HepG2 (cell line): ENCODE measurements around the gene RREB1. TPM values are rescaled to one million over a fixed set of nuclear protein-coding genes. Genes with fewer than 3 reads are reported as not detected.
A peak's percentile ranks its signal among the peaks of the same experiment; 100 is the strongest.

Experiments used
- ATAC-seq: fragments of 200-7000 bp; cut with Tn5 transposase; 3 replicates; pipeline ENCODE4 v1.9.1; 2020; ENCODE audit warnings: mild to moderate bottlenecking, moderate library complexity
- BruUV-seq: library from RNA; stranded (reverse); fragments of 400-500 nt; replicated peaks from 2 replicates; lab custom pipeline; 2021; lab: Mats Ljungman, UMichigan
- CTCF ChIA-PET: fragments of 300-600 bp; formaldehyde crosslinking; extraction: SDS; loops from one replicate; lab custom pipeline; 2021; ENCODE audit warnings: low total read pairs, inconsistent platforms, low intra/inter-chr PET ratio; lab: Yijun Ruan, JAX
- POLR2A ChIA-PET: fragments of 350-600 bp; sonication (Branson Sonifier 250); formaldehyde crosslinking; loops from one replicate; lab custom pipeline; 2020; ENCODE audit warnings: antibody characterized with exemption, inconsistent platforms; lab: Yijun Ruan, JAX
- DNase-seq: peaks from one replicate; pipeline ENCODE4 v3.0.0-alpha.2; 2015; ENCODE audit warnings: low spot score
- FAIRE-seq: peaks from 3 replicates; lab custom pipeline; 2011; peaks lifted over from hg19 to GRCh38; lab: Jason Lieb, UNC
- H2AFZ ChIP-seq: one replicate; pipeline ENCODE4 v1.6.1; 2011; ENCODE audit warnings: low read length, inconsistent platforms
- H3K27ac ChIP-seq: fragments of 300-600 bp; 3 replicates; pipeline ENCODE4 v1.8.0; 2011; ENCODE audit warnings: mixed run types, mild to moderate bottlenecking, mixed read lengths, low read length, inconsistent platforms; ENCODE audit not compliant: insufficient read depth; ENCODE audit errors: extremely low read length
- H3K27me3 ChIP-seq, 2 experiments: fragments of 200-600 bp in 1 of 2; 2 replicates in 1 of 2; 3 replicates in 1 of 2; pipeline versions ENCODE4 v1.6.0 to v1.8.0; 2011; ENCODE audit warnings: low read length in 2 of 2, mild to moderate bottlenecking in 2 of 2, moderate library complexity in 2 of 2, inconsistent platforms in 1 of 2; ENCODE audit not compliant: insufficient read depth in 2 of 2, control insufficient read depth in 1 of 2
- H3K36me3 ChIP-seq, 2 experiments: fragments of 200-600 bp in 1 of 2; replicated peaks in 1 of 2; 2 replicates in 1 of 2; 3 replicates in 1 of 2; pipeline versions ENCODE4 v1.5.1 to v1.8.0; 2011; ENCODE audit warnings: low read length in 2 of 2, inconsistent platforms in 1 of 2; ENCODE audit not compliant: insufficient read depth in 2 of 2, control insufficient read depth in 1 of 2
- H3K4me1 ChIP-seq: 2 replicates; pipeline ENCODE4 v1.5.1; 2012; ENCODE audit warnings: low read length, inconsistent platforms; ENCODE audit not compliant: insufficient read depth
- H3K4me2 ChIP-seq: 2 replicates; pipeline ENCODE4 v1.6.0; 2011; ENCODE audit warnings: low read depth, low read length, inconsistent platforms
- H3K4me3 ChIP-seq, 3 experiments: fragments of 200-600 bp in 1 of 3; sonication (generic), shearing (Covaris generic) in 1 of 3; replicated peaks in 1 of 3; 2 replicates each; pipeline ENCODE4 v1.5.1; 2011 to 2016; ENCODE audit warnings: low read length in 3 of 3, inconsistent platforms in 2 of 3, low read depth in 2 of 3, mild to moderate bottlenecking in 2 of 3, control low read depth in 1 of 3, mixed read lengths in 1 of 3; ENCODE audit not compliant: insufficient read depth in 1 of 3
- H3K79me2 ChIP-seq: one replicate; pipeline ENCODE4 v1.6.1; 2011; ENCODE audit warnings: low read length, inconsistent platforms; ENCODE audit not compliant: insufficient read depth
- H3K9ac ChIP-seq: 2 replicates; pipeline ENCODE4 v1.6.0; 2011; ENCODE audit warnings: mild to moderate bottlenecking, low read depth, low read length, inconsistent platforms; ENCODE audit not compliant: insufficient read depth
- H3K9me3 ChIP-seq: 2 replicates; pipeline ENCODE4 v1.5.1; 2012; ENCODE audit warnings: mild to moderate bottlenecking, low read length
- H4K20me1 ChIP-seq: 2 replicates; pipeline ENCODE4 v1.6.0; 2011; ENCODE audit warnings: inconsistent platforms, mild to moderate bottlenecking, low read length, moderate library complexity; ENCODE audit not compliant: insufficient read depth
- E2F2 ChIP-seq: sonication (generic); formaldehyde crosslinking; IDR thresholded peaks from 2 replicates; pipeline ENCODE4 v1.4.0; 2020; ENCODE audit warnings: missing genetic modification reagents, borderline replicate concordance
- FOXA1 ChIP-seq, 2 experiments: fragments of 450-650 bp in 1 of 2; sonication (generic) in 1 of 2; formaldehyde crosslinking in 1 of 2; IDR thresholded peaks; 2 replicates each; pipeline versions ENCODE4 v1.4.0 to v1.6.1; 2016 to 2020; ENCODE audit warnings: missing genetic modification reagents in 1 of 2
- GATAD2A ChIP-seq: IDR thresholded peaks from 2 replicates; pipeline ENCODE4 v1.6.1; 2016
- KDM6A ChIP-seq: IDR thresholded peaks from 2 replicates; pipeline ENCODE4 v1.6.1; 2016; ENCODE audit warnings: low read depth
- MATR3 ChIP-seq: sonication (generic); formaldehyde crosslinking; IDR thresholded peaks from 2 replicates; pipeline ENCODE4 v1.4.0; 2020; ENCODE audit warnings: missing genetic modification reagents
- MBD4 ChIP-seq: IDR thresholded peaks from 2 replicates; pipeline ENCODE4 v1.6.1; 2012; ENCODE audit warnings: low read length, inconsistent platforms, borderline replicate concordance
- MED1 ChIP-seq: sonication (generic); formaldehyde crosslinking; IDR thresholded peaks from 2 replicates; pipeline ENCODE4 v1.4.0; 2020; ENCODE audit warnings: missing genetic modification reagents
- MTA1 ChIP-seq: sonication (generic); formaldehyde crosslinking; IDR thresholded peaks from 2 replicates; pipeline ENCODE4 v1.4.0; 2020; ENCODE audit warnings: missing genetic modification reagents, mild to moderate bottlenecking, borderline replicate concordance
- MTF1 ChIP-seq: sonication (generic); formaldehyde crosslinking; IDR thresholded peaks from 2 replicates; pipeline ENCODE4 v1.5.0; 2020; ENCODE audit warnings: missing genetic modification reagents
- NAIF1 ChIP-seq: sonication (generic); formaldehyde crosslinking; IDR thresholded peaks from 2 replicates; pipeline ENCODE4 v1.5.0; 2020; ENCODE audit warnings: mild to moderate bottlenecking, missing genetic modification reagents, borderline replicate concordance
- NFKB2 ChIP-seq: sonication (generic); formaldehyde crosslinking; IDR thresholded peaks from 2 replicates; pipeline ENCODE4 v1.4.0; 2020; ENCODE audit warnings: missing genetic modification reagents, borderline replicate concordance
- RXRA ChIP-seq: sonication (generic); formaldehyde crosslinking; IDR thresholded peaks from 2 replicates; pipeline ENCODE4 v1.5.1; 2020; ENCODE audit warnings: missing genetic modification reagents
- SAFB2 ChIP-seq: sonication (generic); formaldehyde crosslinking; IDR thresholded peaks from 2 replicates; pipeline ENCODE4 v1.5.1; 2020; ENCODE audit warnings: missing genetic modification reagents, low read depth, mild to moderate bottlenecking, borderline replicate concordance
- SP1 ChIP-seq, 2 experiments: fragments of 450-650 bp in 1 of 2; sonication (generic) in 1 of 2; formaldehyde crosslinking in 1 of 2; IDR thresholded peaks; 2 replicates each; pipeline versions ENCODE4 v1.4.0 to v1.6.1; 2016 to 2020; ENCODE audit warnings: missing genetic modification reagents in 1 of 2
- SP4 ChIP-seq: sonication (generic); formaldehyde crosslinking; IDR thresholded peaks from 2 replicates; pipeline ENCODE4 v1.8.1; 2023; ENCODE audit warnings: mild to moderate bottlenecking, missing genetic modification reagents
- SRF ChIP-seq: IDR thresholded peaks from 2 replicates; pipeline ENCODE4 v1.6.1; 2011; ENCODE audit warnings: mild to moderate bottlenecking, low read depth, low read length, moderate library complexity
- THYN1 ChIP-seq: sonication (generic); formaldehyde crosslinking; IDR thresholded peaks from 2 replicates; pipeline ENCODE4 v1.8.1; 2023; ENCODE audit warnings: low read depth, mild to moderate bottlenecking, moderate library complexity, missing genetic modification reagents, borderline replicate concordance
- ZMYM3 ChIP-seq: sonication (generic); formaldehyde crosslinking; IDR thresholded peaks from 2 replicates; pipeline ENCODE4 v1.5.1; 2020; ENCODE audit warnings: mild to moderate bottlenecking, missing genetic modification reagents
- ZNF205 ChIP-seq: IDR thresholded peaks from 2 replicates; pipeline ENCODE4 v1.6.1; 2018; ENCODE audit warnings: missing biosample characterization, missing genetic modification reagents
- ZNF382 ChIP-seq: sonication (generic); formaldehyde crosslinking; IDR thresholded peaks from 2 replicates; pipeline ENCODE4 v1.5.0; 2020; ENCODE audit warnings: missing genetic modification reagents, mild to moderate bottlenecking, borderline replicate concordance
- ZNF558 ChIP-seq: sonication (generic); formaldehyde crosslinking; IDR thresholded peaks from 2 replicates; pipeline ENCODE4 v1.9.0; 2022; ENCODE audit warnings: mild to moderate bottlenecking, missing genetic modification reagents, borderline replicate concordance
- ZNF589 ChIP-seq: sonication (generic); formaldehyde crosslinking; conservative IDR thresholded peaks from 2 replicates; pipeline ENCODE4 v1.8.0; 2022; ENCODE audit warnings: mild to moderate bottlenecking, moderate library complexity, missing genetic modification reagents
- ZNF614 ChIP-seq: IDR thresholded peaks from 2 replicates; pipeline ENCODE4 v1.6.1; 2018; ENCODE audit warnings: missing biosample characterization, missing genetic modification reagents, inconsistent platforms, borderline replicate concordance
- ZNF737 ChIP-seq: sonication (generic); formaldehyde crosslinking; IDR thresholded peaks from 2 replicates; pipeline ENCODE4 v1.5.0; 2020; ENCODE audit warnings: missing genetic modification reagents, mild to moderate bottlenecking, borderline replicate concordance
- WGBS: methylation state at CpG from one replicate; pipeline ENCODE4 v1.1.6; 2017; ENCODE audit warnings: low lambda C conversion rate; 5-methylcytosine and 5-hydroxymethylcytosine counted together
- in situ Hi-C: cut with HindIII; loops from 2 replicates; pipeline ENCODE4 v1.10.0; 2017; ENCODE audit warnings: low pct_unique_long_range_greater_than_20kb; ENCODE audit not compliant: extremely low pct_ligation_motif_present
- intact Hi-C: fragments of 100-400 bp; cut with micrococcal nuclease; formaldehyde crosslinking; loops from one replicate; pipeline ENCODE4 v1.10.0; 2022; ENCODE audit not compliant: unreplicated experiment
- polyA plus RNA-seq, 8 experiments: library from polyadenylated mRNA; depleted of rRNA in 3 of 8; stranded (reverse) in 7 of 8; unstranded in 1 of 8; fragments of >200 nt; fragmentation: Illumina TruSeq in 4 of 8; extraction: Trizol in 4 of 8; gene quantifications; 2 replicates each; pipeline versions ENCODE4 v1.2.1 to v1.2.3, GENCODE V29; 2011 to 2016; ENCODE audit warnings: low read depth in 4 of 8, missing spikeins in 1 of 8, mixed read lengths in 1 of 8; ENCODE audit not compliant: insufficient read depth in 1 of 8
- total RNA-seq, 5 experiments: library from RNA; depleted of rRNA; stranded (reverse); fragments of >200 nt; fragmentation: Illumina TruSeq; extraction: Trizol; gene quantifications; 2 replicates each; pipeline ENCODE4 v1.2.3, GENCODE V29; 2016; ENCODE audit warnings: low read depth in 1 of 5
- TF ChIP-seq, protein P1 (sequence below): sonication (generic); formaldehyde crosslinking; IDR thresholded peaks from 2 replicates; pipeline ENCODE4 v1.8.1; 2023; ENCODE audit warnings: mild to moderate bottlenecking, missing genetic modification reagents
- TF ChIP-seq, protein P2 (sequence below): sonication (generic); formaldehyde crosslinking; IDR thresholded peaks from 2 replicates; pipeline ENCODE4 v1.8.1; 2023; ENCODE audit warnings: missing genetic modification reagents, mild to moderate bottlenecking, borderline replicate concordance

RREB1 gene
- total and polyA plus RNA-seq, 2 of the 13 experiments (the other 11 are each of a cell fraction or from before 2014, with no cell fraction given): 6.1 to 23.2 TPM

GRCh38 chr6:7171119-7171518 lies 63.4 kb downstream of the RREB1 start:
- intact Hi-C loops (no loop called here), in situ Hi-C loops (no loop called here)
- Histone ChIP-seq H2AFZ (no peak overlapping the region), H3K4me1 (peaks cover 83% of the 10 kb centered on the region), H3K79me2 (peaks cover 95% of the 10 kb centered on the region), H3K27ac (peak overlapping the region; percentile 62), H3K9ac (no peak overlapping the region), H3K4me2 (peak overlapping the region; percentile 39; the same call in 1 of the 2 replicates), H3K27me3 (no peaks in the 10 kb centered on the region), H3K36me3 (peaks cover 2 to 7% of the 10 kb centered on the region in 2 experiments; a peak in 4 of 5 replicates), H3K9me3 (no peaks in the 10 kb centered on the region), H4K20me1 (peaks cover 21% of the 10 kb centered on the region), H3K4me3 (no peak overlapping the region; a peak in 1 of 6 replicates)
- BruUV-seq: no TSS peak
- ATAC-seq (peak; percentile 55), DNase-seq (peak; percentile 45), FAIRE-seq (peak; percentile 86)
- CTCF ChIA-PET: no interaction called here
- WGBS: 45% methylated on average over 10 of the region's 10 CpGs
- POLR2A ChIA-PET: interaction anchor here (1.2 kb wide), 1 partner anchor 11 kb away, joined by 3 read pairs; no protein-coding TSS in a partner anchor
- TF ChIP-seq ZNF205 (no peak), GATAD2A (peak; percentile 60; the same call in 1 of the 2 replicates), MTF1 (CRISPR knock-in tag) (no peak), KDM6A (CRISPR knock-in tag) (no peak), ZNF614 (no peak), MATR3 (CRISPR knock-in tag) (no peak), E2F2 (CRISPR knock-in tag) (no peak), THYN1 (CRISPR knock-in tag) (no peak), ZNF737 (CRISPR knock-in tag) (no peak), NAIF1 (CRISPR knock-in tag) (no peak), MTA1 (peak; percentile 68; the same call in 1 of the 2 replicates), RXRA (peak; percentile 78), SAFB2 (CRISPR knock-in tag) (no peak), FOXA1 (IDR thresholded peaks at IDR 0.05) (no peak), FOXA1 (CRISPR knock-in tag; IDR thresholded peaks at IDR 0.05) (no peak), ZNF382 (CRISPR knock-in tag) (no peak), SP1 (IDR thresholded peaks at IDR 0.05) (no peak), SP1 (CRISPR knock-in tag; IDR thresholded peaks at IDR 0.05) (no peak), ZNF589 (CRISPR knock-in tag) (no peak), MBD4 (no peak), SP4 (no peak), NFKB2 (CRISPR knock-in tag) (no peak), ZMYM3 (CRISPR knock-in tag) (peak; percentile 62; the same call in 1 of the 2 replicates), MED1 (CRISPR knock-in tag) (peak; percentile 40; the same call in 1 of the 2 replicates), SRF (no peak), ZNF558 (CRISPR knock-in tag) (no peak)
- TF ChIP-seq, protein P1, sequence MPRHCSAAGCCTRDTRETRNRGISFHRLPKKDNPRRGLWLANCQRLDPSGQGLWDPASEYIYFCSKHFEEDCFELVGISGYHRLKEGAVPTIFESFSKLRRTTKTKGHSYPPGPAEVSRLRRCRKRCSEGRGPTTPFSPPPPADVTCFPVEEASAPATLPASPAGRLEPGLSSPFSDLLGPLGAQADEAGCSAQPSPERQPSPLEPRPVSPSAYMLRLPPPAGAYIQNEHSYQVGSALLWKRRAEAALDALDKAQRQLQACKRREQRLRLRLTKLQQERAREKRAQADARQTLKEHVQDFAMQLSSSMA: 0 out of 2 replicates have a peak, but pooled peaks have one; percentile 22
- TF ChIP-seq, protein P2, sequence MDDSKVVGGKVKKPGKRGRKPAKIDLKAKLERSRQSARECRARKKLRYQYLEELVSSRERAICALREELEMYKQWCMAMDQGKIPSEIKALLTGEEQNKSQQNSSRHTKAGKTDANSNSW (CRISPR knock-in tag): no peak
